SJSA1 (cell line): Measurements from ENCODE around the gene ACBD3. TPM values are rescaled to one million over a fixed set of nuclear protein-coding genes. Genes with fewer than 3 reads are reported as not detected.

ENCODE experiments used
- DNase-seq, 2 experiments: peaks; one replicate each; pipeline ENCODE4 v3.0.0-alpha.2; 2015 to 2020; ENCODE audit warnings: low spot score in 2 of 2, low read depth in 1 of 2
- H3K27ac ChIP-seq: fragments of 250-450 bp; sonication (Bioruptor Pico); 2 replicates; pipeline ENCODE4 v1.5.1; 2020; ENCODE audit warnings: mild to moderate bottlenecking, moderate library complexity
- H3K27me3 ChIP-seq: fragments of 250-450 bp; sonication (Bioruptor Pico); replicated peaks from 2 replicates; pipeline ENCODE4 v1.5.1; 2020; ENCODE audit warnings: mild to moderate bottlenecking, moderate library complexity
- H3K36me3 ChIP-seq: fragments of 250-450 bp; sonication (Bioruptor Pico); 2 replicates; pipeline ENCODE4 v1.5.1; 2020; ENCODE audit warnings: mild to moderate bottlenecking
- H3K4me1 ChIP-seq: fragments of 250-450 bp; sonication (Bioruptor Pico); replicated peaks from 2 replicates; pipeline ENCODE4 v1.6.1; 2021; ENCODE audit warnings: mild to moderate bottlenecking
- H3K4me3 ChIP-seq: fragments of 250-450 bp; sonication (Bioruptor Pico); 2 replicates; pipeline ENCODE4 v1.5.1; 2020; ENCODE audit warnings: mild to moderate bottlenecking
- H3K9me3 ChIP-seq: fragments of 250-450 bp; sonication (Bioruptor Pico); replicated peaks from 2 replicates; pipeline ENCODE4 v1.5.1; 2020; ENCODE audit warnings: mild to moderate bottlenecking
- total RNA-seq: library from RNA; depleted of rRNA; stranded (reverse); fragments of >200 nt; shearing (Covaris generic); gene quantifications from 2 replicates; pipeline ENCODE4 v1.2.3, GENCODE V29; 2014

Gene ACBD3
- total RNA-seq, 1 experiment from 2014 or later = 62.6 TPM

DNA sequence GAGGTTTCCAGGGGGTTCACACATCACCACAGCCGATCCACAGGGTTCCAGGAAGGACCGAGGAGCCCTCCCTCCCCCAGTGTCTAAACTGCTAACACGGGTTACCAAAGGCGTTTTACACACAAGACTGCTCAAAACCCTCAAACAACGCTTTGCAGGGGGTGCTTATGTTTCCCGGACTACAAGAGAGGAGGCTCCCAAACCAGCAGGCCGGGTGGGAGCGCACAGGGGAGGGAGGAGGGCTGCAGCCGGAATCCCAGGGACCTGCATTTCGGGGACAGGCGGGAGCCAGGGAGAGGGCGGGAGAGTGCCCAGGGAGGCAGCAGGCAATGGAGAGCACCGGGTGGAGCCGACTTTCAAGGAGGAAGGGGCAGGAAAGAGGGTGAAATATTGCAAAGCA lies 50.8 kb downstream of the ACBD3 start:
- Histone ChIP-seq H3K36me3 (no peaks in the 10 kb centered on the region), H3K9me3 (no peaks in the 10 kb centered on the region), H3K4me3 (no peak overlapping the region), H3K27me3 (no peaks in the 10 kb centered on the region), H3K4me1 (no peaks in the 10 kb centered on the region), H3K27ac (no peak overlapping the region)
- peak in 1 of 2 experiments; percentile 33 for DNase-seq

DNA sequence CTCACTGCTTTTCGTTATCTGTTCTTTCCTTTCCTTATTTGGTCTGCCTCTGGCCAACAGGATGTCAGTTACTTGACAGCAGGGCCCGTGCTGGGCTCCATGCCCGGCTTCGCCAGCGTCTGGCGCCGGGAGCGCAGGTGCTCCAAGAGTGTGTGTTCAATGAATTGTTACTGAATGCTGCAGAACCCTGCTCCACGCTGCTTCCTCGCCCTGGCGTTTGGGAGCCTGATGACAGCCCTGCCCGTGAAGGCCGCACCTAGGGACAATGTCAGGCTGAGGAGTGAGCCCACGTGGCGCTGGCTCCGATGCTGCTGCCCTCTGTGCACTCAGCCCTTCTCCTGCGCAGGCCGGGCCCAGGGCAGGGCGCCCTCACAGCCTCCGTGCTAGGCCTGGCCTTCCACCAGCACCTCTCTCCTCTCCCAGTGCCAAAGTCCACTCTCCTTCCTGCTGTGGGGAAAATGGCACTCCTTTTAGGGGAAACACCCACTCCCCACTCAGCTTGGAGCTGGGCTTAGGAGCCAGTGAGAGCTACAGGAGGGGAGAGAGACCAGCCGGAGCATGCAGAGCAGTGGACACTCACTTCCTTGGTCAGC lies 51.4 kb downstream of the ACBD3 start:
- no peaks in the 10 kb centered on the region for H3K4me1 ChIP-seq
- H3K27ac ChIP-seq = no peak overlapping the region
- no peak overlapping the region for H3K4me3 ChIP-seq
- no peaks in the 10 kb centered on the region for H3K36me3 ChIP-seq
- H3K9me3 ChIP-seq = no peaks in the 10 kb centered on the region
- H3K27me3 ChIP-seq = no peaks in the 10 kb centered on the region
- no peak for DNase-seq

DNA sequence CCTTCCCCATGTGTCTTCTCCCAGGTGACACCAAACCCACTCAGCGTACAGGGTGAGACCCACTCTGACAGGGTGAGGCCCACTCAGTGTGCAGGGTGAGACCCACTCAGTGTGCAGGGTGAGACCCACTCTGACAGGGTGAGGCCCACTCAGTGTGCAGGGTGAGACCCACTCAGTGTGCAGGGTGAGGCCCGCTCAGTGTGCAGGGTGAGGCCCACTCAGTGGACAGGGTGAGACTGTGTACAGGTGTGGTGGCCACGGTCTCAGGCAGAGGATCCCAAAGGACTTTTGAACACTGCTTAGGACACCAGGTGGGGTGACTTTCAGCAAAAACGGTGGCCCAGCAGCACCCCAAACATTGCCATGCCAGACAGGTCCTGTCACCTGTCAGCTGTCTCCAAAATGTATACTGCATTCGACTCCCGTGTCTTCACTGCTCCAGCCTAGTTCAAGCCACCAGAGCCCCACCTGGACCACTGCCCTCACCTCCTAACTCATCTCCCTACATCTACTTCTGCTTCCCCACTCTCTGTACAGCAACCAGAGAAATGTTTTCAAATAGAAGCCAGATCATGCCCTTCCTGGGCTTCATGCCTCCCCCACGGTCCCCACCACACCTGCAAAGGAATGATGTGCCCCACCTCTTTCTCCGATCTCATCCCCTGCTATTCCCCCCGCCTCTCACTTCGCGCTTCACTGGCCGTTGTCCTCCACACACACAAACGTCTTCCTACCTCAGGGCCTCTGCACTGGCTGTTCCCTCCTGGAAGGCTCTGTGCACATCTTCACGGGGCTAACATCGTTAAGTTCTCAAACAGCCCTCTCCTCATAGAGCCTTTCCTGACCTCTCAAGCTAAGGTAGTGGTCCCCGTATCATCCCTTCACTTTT lies 52.1 kb downstream of the ACBD3 start:
- Histone ChIP-seq H3K27ac (no peak overlapping the region), H3K4me3 (no peak overlapping the region), H3K9me3 (no peaks in the 10 kb centered on the region), H3K36me3 (no peaks in the 10 kb centered on the region), H3K4me1 (no peaks in the 10 kb centered on the region), H3K27me3 (no peaks in the 10 kb centered on the region)
- DNase-seq = peak in 1 of 2 experiments; percentile 22

DNA sequence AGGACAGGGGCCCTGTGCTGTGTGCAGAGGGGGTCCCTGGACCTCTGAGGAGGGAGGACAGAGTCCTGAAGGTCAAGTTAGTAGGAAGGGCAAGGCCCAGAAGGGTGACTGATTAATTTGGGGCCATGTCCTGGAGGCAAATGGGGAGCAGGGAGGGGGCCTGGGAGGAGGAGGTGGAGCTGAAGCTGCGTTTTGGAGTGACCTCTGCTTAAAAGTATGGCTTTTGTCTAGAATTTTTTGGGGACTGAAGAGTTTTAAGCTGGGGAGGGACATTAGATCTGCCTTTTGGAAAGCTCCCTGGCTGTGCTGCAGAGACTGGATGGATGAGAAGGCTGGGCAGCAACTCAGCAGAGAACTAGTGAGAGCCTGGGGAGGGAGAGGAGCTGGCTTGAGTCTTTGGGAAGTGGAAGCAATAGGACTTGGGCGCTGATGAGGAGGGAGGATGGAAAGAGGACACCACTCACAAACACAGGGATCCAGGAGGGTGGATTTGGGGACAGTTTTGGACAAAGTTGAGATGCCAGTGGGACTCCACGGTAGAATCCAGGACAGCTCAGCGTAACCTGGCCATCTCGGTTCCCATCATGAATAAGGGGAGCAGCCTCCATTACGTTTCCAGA lies 52.9 kb downstream of the ACBD3 start:
- H3K4me3 ChIP-seq = no peak overlapping the region
- no peaks in the 10 kb centered on the region for H3K36me3 ChIP-seq
- peaks cover 6% of the 10 kb centered on the region for H3K4me1 ChIP-seq
- no peaks in the 10 kb centered on the region for H3K27me3 ChIP-seq
- H3K27ac ChIP-seq = no peak overlapping the region
- no peaks in the 10 kb centered on the region for H3K9me3 ChIP-seq
- peak in 1 of 2 experiments; percentile 28 for DNase-seq

DNA sequence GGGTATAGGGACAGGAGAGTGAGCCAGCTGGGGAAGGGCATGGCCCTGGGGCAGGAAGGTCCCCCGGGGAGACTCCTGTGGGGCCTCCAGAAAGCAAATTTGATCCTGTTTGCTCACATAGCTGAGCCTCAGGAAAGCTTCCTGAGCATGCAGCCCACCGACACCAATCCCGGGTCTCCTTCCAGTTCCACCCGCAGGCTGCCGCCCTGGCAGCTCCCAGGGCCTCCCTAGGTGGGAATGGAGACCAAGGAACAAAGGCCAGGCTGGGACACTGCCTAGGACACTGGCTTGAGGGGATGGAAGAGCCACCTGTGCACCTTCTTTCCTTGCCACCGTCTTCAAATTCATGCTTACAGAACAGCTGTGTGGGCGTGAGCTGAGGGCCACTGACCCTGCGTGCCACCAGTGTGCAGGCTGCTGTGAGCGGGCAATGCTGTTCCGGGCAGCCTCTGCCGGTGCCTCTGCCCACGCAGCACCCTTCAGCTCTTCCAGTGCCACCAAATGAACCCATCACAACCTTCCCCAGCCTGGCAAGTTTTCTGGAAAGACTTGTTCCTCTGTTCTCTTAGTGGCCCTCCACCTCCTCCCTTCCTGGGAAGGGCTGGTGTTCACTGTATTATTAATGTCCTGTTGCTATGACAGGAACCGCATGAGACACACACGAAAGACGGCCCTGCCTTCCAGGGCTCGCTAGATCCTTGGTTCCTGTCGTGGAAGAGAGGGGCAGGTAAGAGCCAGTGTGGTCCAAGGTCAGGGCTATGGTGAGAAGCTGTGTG lies 53.6 kb downstream of the ACBD3 start:
- Histone ChIP-seq H3K27ac (no peak overlapping the region), H3K4me3 (no peak overlapping the region), H3K4me1 (peaks cover 13% of the 10 kb centered on the region), H3K36me3 (no peaks in the 10 kb centered on the region), H3K9me3 (no peaks in the 10 kb centered on the region), H3K27me3 (no peaks in the 10 kb centered on the region)
- peak in 1 of 2 experiments; percentile 29 for DNase-seq

DNA sequence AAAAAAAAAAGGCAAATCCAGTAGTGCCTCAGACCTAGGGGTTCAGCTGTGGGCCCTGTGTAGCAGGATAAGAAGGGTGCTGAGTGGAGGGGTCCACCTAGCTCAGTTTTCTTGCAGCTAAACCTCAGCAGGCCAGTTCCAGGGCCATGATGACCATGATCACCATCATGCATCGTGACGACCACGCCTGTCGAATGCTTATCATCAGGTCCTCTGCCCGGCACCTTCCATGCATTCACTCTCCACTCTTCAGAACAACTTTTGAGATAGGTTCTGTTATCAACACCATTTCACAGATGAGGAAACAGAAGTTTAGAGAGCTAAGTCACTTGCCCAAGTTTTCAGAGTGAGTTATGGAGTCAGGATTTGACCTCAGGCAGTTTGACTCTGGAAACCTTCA lies 54.9 kb downstream of the ACBD3 start:
- Histone ChIP-seq H3K36me3 (no peaks in the 10 kb centered on the region), H3K4me1 (peaks cover 18% of the 10 kb centered on the region), H3K4me3 (no peak overlapping the region), H3K27me3 (no peaks in the 10 kb centered on the region), H3K9me3 (no peaks in the 10 kb centered on the region), H3K27ac (no peak overlapping the region)
- peak in 1 of 2 experiments; percentile 17 for DNase-seq

DNA sequence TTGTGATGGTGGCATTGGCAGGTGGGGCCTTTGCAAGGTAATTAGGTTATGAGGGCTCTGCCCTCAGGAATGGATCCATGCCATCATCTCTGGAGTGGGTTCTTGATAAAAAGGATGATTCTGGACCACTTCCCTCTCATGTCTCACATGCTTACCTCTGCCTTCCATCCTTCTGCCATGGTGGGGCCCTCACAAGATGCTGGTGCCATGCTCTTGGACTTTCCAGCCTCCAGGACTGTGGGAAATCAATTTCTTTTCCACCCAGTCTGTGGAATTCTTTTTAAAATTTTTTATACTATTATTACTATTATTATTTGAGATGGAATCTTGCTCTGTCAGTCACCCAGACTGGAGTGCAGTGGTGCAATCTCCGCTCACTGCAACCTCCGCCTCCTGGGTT lies 57.3 kb downstream of the ACBD3 start:
- no peaks in the 10 kb centered on the region for H3K27me3 ChIP-seq
- DNase-seq = no peak
- H3K36me3 ChIP-seq = no peaks in the 10 kb centered on the region
- no peaks in the 10 kb centered on the region for H3K9me3 ChIP-seq
- H3K27ac ChIP-seq = no peak overlapping the region
- H3K4me1 ChIP-seq = peaks cover 25% of the 10 kb centered on the region
- H3K4me3 ChIP-seq = no peak overlapping the region

DNA sequence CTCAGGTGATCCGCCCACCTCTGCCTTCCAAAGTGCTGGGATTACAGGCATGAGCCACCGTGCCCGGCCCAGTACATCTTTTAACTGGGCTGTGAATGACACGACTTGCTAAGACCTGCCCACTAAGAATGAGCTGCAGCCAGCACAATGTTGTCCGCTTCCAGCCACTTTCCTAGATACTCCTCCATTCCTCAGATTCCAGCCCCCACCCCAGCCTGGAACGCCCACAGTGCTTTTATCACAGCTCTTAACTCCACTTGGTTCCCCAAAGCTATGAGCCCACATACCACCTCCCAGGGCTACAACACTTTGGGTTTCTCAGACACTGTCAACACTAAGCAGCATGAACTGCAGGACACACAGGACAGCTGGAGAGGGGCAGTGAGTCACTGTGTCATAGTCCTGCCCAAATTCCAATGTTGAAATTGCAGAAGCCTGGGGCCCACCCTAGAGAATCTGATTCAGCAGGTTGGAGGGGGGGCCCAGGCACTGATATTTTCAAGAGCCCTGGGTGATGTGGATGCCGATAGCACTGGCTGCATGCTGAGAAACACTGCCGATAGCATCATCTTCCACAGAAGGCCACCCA lies 58.0 kb downstream of the ACBD3 start:
- Histone ChIP-seq H3K27me3 (no peaks in the 10 kb centered on the region), H3K4me1 (peaks cover 31% of the 10 kb centered on the region), H3K27ac (no peak overlapping the region), H3K4me3 (no peak overlapping the region), H3K9me3 (no peaks in the 10 kb centered on the region), H3K36me3 (no peaks in the 10 kb centered on the region)
- peak; percentile 85 to 89 for DNase-seq

DNA sequence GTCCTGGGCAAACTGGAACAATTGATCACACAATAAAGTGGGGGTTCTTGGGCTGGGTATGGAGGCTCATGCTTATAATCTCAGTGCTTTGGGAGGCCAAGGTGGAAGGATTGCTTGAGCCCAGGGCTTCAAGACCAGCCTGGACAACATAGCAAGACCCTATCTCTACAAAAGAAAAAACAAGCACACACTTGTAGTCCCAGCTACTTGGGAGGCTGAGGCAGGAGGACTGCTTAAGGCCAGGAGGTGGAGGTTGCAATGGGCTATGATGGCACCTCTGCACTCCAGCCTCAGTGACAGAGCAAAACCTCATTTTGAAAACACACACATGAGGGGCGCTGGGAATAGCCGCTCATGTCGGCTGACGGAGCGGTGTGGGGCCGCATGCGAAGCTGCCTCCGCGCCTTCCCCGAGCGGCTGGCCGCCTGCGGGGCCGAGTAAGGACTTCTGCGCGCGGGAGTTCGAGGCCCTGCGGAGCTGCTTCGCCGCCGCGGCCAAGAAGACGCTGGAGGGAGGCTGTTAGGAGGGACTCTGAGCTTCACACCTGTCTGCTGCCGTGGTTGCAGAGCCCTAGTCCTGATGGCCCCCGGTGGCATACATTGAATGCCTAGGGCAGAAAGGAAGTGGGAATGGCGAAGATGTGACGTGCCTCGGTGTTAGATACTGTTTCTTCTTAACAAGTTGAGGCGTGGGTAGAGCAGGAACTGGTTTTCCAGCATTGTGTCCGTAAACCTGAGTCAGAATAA lies 59.5 kb downstream of the ACBD3 start:
- Histone ChIP-seq H3K4me3 (no peak overlapping the region), H3K27me3 (no peaks in the 10 kb centered on the region), H3K4me1 (peaks cover 44% of the 10 kb centered on the region), H3K36me3 (no peaks in the 10 kb centered on the region), H3K9me3 (no peaks in the 10 kb centered on the region), H3K27ac (no peak overlapping the region)
- DNase-seq = no peak

DNA sequence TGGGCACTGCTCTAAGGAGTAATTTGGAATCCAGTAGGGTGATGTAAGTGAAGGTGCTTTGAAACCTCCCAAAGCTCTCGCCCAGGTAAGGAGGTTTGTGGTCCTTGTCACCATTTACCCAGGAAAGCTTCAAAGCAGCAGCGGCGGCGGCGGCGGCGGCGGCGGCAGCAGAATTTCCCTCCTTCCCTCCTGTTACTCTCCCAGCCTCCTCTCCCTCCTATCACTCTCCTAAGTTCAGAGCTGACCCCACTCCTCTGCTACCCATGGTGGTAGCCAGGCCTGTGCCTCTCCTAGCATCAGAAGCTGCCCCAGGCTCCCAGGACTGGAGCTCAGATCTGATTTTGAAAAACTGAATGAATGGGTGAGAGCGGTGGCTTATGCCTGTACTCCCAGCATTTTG lies 60.7 kb downstream of the ACBD3 start:
- H3K27ac ChIP-seq = no peak overlapping the region

DNA sequence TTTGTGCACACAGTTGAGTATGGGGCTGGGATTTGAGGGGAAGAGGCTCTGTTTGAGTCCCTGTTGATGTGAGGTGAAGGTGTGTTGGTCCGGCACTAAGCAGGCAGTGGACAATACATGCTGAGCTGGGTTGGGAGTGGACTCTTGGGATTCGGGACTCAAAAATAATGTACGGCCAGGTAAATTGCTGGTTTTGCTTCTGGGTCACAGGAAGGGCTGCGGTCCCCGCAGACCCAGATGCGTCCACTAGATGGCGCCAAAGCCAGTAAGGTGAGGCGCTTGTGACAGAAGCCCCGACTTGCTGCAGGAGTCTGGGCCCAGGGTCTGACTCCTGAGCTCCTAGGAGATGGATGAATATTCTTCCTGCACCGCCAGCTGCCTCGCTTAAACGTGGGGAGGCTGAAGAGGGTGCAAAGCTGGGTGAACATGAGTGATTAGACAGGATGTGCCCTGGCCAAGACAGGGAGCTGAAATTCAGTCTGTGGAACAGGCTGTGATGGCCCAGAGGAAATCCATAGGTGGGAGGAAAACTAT lies 61.4 kb downstream of the ACBD3 start:
- H3K4me1 ChIP-seq = peaks cover 54% of the 10 kb centered on the region
- H3K9me3 ChIP-seq = no peaks in the 10 kb centered on the region
- H3K27ac ChIP-seq = no peak overlapping the region
- no peaks in the 10 kb centered on the region for H3K36me3 ChIP-seq
- no peak overlapping the region for H3K4me3 ChIP-seq
- H3K27me3 ChIP-seq = no peaks in the 10 kb centered on the region
- DNase-seq = peak; percentile 71 to 82

More for the DNA sequence above, 60.7 kb downstream of the ACBD3 start:
- no peaks in the 10 kb centered on the region for H3K36me3 ChIP-seq
- no peak overlapping the region for H3K4me3 ChIP-seq
- no peak for DNase-seq
- H3K27me3 ChIP-seq = no peaks in the 10 kb centered on the region
- peaks cover 54% of the 10 kb centered on the region for H3K4me1 ChIP-seq
- no peaks in the 10 kb centered on the region for H3K9me3 ChIP-seq

DNA sequence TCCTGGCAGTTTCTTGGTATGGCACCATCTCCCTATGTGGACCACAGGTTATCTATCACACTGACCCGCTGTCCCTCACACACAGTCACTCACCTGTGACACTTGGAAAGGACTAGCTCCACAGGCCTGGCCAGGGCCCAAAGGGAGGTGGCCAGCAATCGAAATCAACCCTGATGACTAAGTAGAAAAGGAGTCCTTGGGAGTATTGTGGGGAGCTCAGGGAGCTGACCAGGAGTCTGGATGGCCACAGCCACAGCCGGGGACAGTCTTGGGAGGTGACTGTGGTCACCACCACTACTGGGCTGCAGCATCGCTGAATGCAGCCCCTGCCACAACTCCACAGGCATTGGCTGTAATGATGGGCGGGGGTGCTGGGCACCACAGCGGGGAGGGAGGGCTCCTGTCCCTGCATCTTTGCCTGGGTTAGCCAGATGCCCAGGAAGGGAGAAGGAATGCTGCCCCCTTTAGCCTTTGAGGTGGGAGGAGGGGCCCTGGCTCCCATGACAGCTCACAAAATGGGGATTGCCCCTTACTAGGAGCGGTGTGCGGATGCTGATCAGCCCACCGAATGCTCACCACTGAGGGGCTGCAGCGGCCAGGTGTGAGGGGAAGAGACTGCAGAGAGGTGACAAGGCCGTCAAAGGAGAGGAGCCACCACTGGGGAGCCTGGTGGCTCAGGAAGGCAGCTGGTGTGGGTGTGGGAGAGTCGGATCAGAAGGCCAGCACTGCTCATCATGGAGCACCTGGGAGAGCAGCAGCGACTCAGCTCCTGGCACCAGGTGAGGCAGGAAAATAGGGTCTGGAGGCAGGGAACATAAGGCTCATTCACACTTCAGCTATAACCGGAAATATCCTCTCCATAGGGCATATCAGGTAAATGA lies 62.7 kb downstream of the ACBD3 start:
- no peaks in the 10 kb centered on the region for H3K9me3 ChIP-seq
- no peak overlapping the region for H3K4me3 ChIP-seq
- H3K27ac ChIP-seq = no peak overlapping the region
- H3K36me3 ChIP-seq = no peaks in the 10 kb centered on the region
- no peak for DNase-seq
- no peaks in the 10 kb centered on the region for H3K27me3 ChIP-seq
- peaks cover 49% of the 10 kb centered on the region for H3K4me1 ChIP-seq
